A549 (cell line): ENCODE measurements around the gene EDEM1. TPM values are rescaled to one million over a fixed set of nuclear protein-coding genes. Genes with fewer than 3 reads are reported as not detected.

ENCODE experiments used
- ATAC-seq, 2 experiments: fragments of 200-7000 bp in 1 of 2; fragments of >200 bp in 1 of 2; cut with Nextera tagmentation in 1 of 2; cut with Tn5 transposase in 1 of 2; 3 replicates each; pipeline versions ENCODE4 v1.8.0 to v1.9.1; 2018 to 2020; ENCODE audit warnings: mild to moderate bottlenecking in 1 of 2, moderate library complexity in 1 of 2
- CTCF ChIA-PET: fragments of 300-600 bp; sonication (Branson Sonifier 250); formaldehyde crosslinking; extraction: SDS; loops from one replicate; lab custom pipeline; 2021; ENCODE audit warnings: antibody characterized with exemption, inconsistent platforms; lab: Yijun Ruan, JAX
- POLR2A ChIA-PET: fragments of 350-600 bp; formaldehyde crosslinking; extraction: SDS; loops from one replicate; lab custom pipeline; 2021; ENCODE audit warnings: antibody characterized with exemption, inconsistent platforms; lab: Yijun Ruan, JAX
- DNase-seq, 2 experiments: peaks; one replicate each; pipeline versions ENCODE4 v3.0.0 to v3.0.0-alpha.2; 2011 to 2016; ENCODE audit warnings: low read depth in 1 of 2, low spot score in 1 of 2
- FAIRE-seq: peaks from 2 replicates; lab custom pipeline; 2011; peaks lifted over from hg19 to GRCh38; lab: Jason Lieb, UNC
- H3K27ac ChIP-seq, 2 experiments: fragments of >200 bp; sonication (Bioruptor Twin); formaldehyde crosslinking; 3 replicates each; pipeline ENCODE4 v1.5.1; 2016 to 2017
- H3K4me1 ChIP-seq: fragments of >200 bp; sonication (Bioruptor Twin); formaldehyde crosslinking; 3 replicates; pipeline ENCODE4 v1.6.1; 2016
- H3K4me2 ChIP-seq: fragments of >200 bp; sonication (Bioruptor Twin); formaldehyde crosslinking; 3 replicates; pipeline ENCODE4 v1.6.1; 2016
- H3K4me3 ChIP-seq: fragments of >200 bp; sonication (Bioruptor Twin); formaldehyde crosslinking; 3 replicates; pipeline ENCODE4 v1.5.1; 2016
- H3K9me3 ChIP-seq: fragments of >200 bp; sonication (Bioruptor Twin); formaldehyde crosslinking; 3 replicates; pipeline ENCODE4 v1.6.1; 2016
- CBX8 ChIP-seq: fragments of 200-600 bp; sonication (generic); IDR thresholded peaks from 2 replicates; pipeline ENCODE4 v1.6.1; 2016
- CEBPB ChIP-seq, 2 experiments: fragments of >200 bp in 1 of 2; sonication (Bioruptor Twin) in 1 of 2; formaldehyde crosslinking in 1 of 2; IDR thresholded peaks; 2 replicates each; pipeline ENCODE4 v1.6.1; 2012 to 2016
- CTCF ChIP-seq: fragments of >200 bp; sonication (Bioruptor Twin); formaldehyde crosslinking; IDR thresholded peaks from 3 replicates; pipeline ENCODE4 v1.5.1; 2016
- EHF ChIP-seq: fragments of 250-450 bp; sonication (Bioruptor Pico); IDR thresholded peaks from 2 replicates; pipeline ENCODE4 v1.5.0; 2020; ENCODE audit warnings: mild to moderate bottlenecking
- EHMT2 ChIP-seq: fragments of 200-600 bp; sonication (generic); IDR thresholded peaks from 2 replicates; pipeline ENCODE4 v1.6.1; 2016; ENCODE audit warnings: antibody characterized with exemption, low read depth, mild to moderate bottlenecking, moderate library complexity
- ESRRA ChIP-seq: fragments of 150-350 bp; IDR thresholded peaks from 2 replicates; pipeline ENCODE4 v1.6.1; 2014; ENCODE audit warnings: mild to moderate bottlenecking, low read length, borderline replicate concordance
- HDAC2 ChIP-seq: fragments of 200-600 bp; sonication (generic); IDR thresholded peaks from 2 replicates; pipeline ENCODE4 v1.6.1; 2016
- HEYL ChIP-seq: fragments of 250-450 bp; sonication (Bioruptor Pico); IDR thresholded peaks from 2 replicates; pipeline ENCODE4 v1.8.0; 2021; ENCODE audit warnings: mild to moderate bottlenecking, moderate library complexity
- HMGXB4 ChIP-seq: fragments of 250-450 bp; sonication (Bioruptor Pico); IDR thresholded peaks from 2 replicates; pipeline ENCODE4 v1.5.0; 2021; ENCODE audit warnings: mild to moderate bottlenecking, moderate library complexity, borderline replicate concordance
- JUN ChIP-seq, 2 experiments: fragments of >200 bp; sonication (Bioruptor Twin); formaldehyde crosslinking; IDR thresholded peaks; 2 replicates in 1 of 2; 3 replicates in 1 of 2; pipeline ENCODE4 v1.6.1; 2016 to 2017
- KDM1A ChIP-seq: fragments of 200-600 bp; sonication (generic); IDR thresholded peaks from 2 replicates; pipeline ENCODE4 v1.6.1; 2016; ENCODE audit warnings: low read depth, mild to moderate bottlenecking
- MAZ ChIP-seq: fragments of 150-350 bp; IDR thresholded peaks from 2 replicates; pipeline ENCODE4 v1.6.1; 2014; ENCODE audit warnings: antibody characterized with exemption, low read depth, low read length, borderline replicate concordance
- NFE2L2 ChIP-seq: fragments of 150-350 bp; conservative IDR thresholded peaks from 2 replicates; pipeline ENCODE4 v1.6.1; 2014; ENCODE audit warnings: low read length
- NR3C1 ChIP-seq: fragments of >200 bp; sonication (Bioruptor Twin); formaldehyde crosslinking; IDR thresholded peaks from 3 replicates; pipeline ENCODE4 v1.6.1; 2017
- PHF8 ChIP-seq: fragments of 200-600 bp; sonication (generic); IDR thresholded peaks from 2 replicates; pipeline ENCODE4 v1.6.1; 2016; ENCODE audit warnings: low read depth, mild to moderate bottlenecking, antibody characterized with exemption, moderate library complexity, borderline replicate concordance
- POLR2AphosphoS2 ChIP-seq: conservative IDR thresholded peaks from 2 replicates; pipeline ENCODE4 v1.6.1; 2012; ENCODE audit warnings: low read length, improper control_type of control experiment, inconsistent platforms
- RARB ChIP-seq: fragments of 250-450 bp; sonication (Bioruptor Pico); IDR thresholded peaks from 2 replicates; pipeline ENCODE4 v1.8.0; 2021; ENCODE audit warnings: mild to moderate bottlenecking, moderate library complexity
- REST ChIP-seq: fragments of 200-600 bp; sonication (generic); IDR thresholded peaks from 2 replicates; pipeline ENCODE4 v1.6.1; 2016; ENCODE audit warnings: antibody characterized with exemption, mild to moderate bottlenecking, moderate library complexity
- RFX5 ChIP-seq: fragments of 450-650 bp; IDR thresholded peaks from 2 replicates; pipeline ENCODE4 v1.7.1; 2014; ENCODE audit warnings: antibody characterized with exemption, mild to moderate bottlenecking, moderate library complexity
- ZSCAN20 ChIP-seq: fragments of 250-450 bp; sonication (Bioruptor Pico); IDR thresholded peaks from 2 replicates; pipeline ENCODE4 v1.8.0; 2022; ENCODE audit warnings: mild to moderate bottlenecking, moderate library complexity
- WGBS: methylation state at CpG from one replicate; pipeline ENCODE4 v1.1.6; 2017; ENCODE audit errors: missing lambda C conversion rate; 5-methylcytosine and 5-hydroxymethylcytosine counted together
- polyA plus RNA-seq, 4 experiments: library from polyadenylated mRNA; depleted of rRNA in 3 of 4; stranded (reverse); fragments of >200 nt; fragmentation: RNase III in 1 of 4; extraction: RNeasy Plus Mini Kit Qiagen cat#74134 plus additional on column Dnase treatment in 1 of 4; gene quantifications; 2 replicates in 3 of 4; 3 replicates in 1 of 4; pipeline ENCODE4 v1.2.3, GENCODE V29; 2011 to 2017

Gene EDEM1
- polyA plus RNA-seq, 2 of the 4 experiments (the other 2 are of a cell fraction), result 16.3 to 40.9 TPM

- TF ChIP-seq MAZ, result no peak
- TF ChIP-seq PHF8, result no peak
- TF ChIP-seq EHMT2, result no peak
- no peak for TF ChIP-seq CEBPB (IDR thresholded peaks at IDR 0.05)
- TF ChIP-seq CTCF, result no peak
- no peak for TF ChIP-seq CBX8
- TF ChIP-seq HEYL (CRISPR knock-in tag), result no peak
- TF ChIP-seq KDM1A, result no peak
- TF ChIP-seq RARB (CRISPR knock-in tag), result no peak
- TF ChIP-seq, all 56 proteins: peak for 0
Observed at GRCh38 chr3:5217824-5218595, 30.5 kb downstream of the EDEM1 start (continued).

- FAIRE-seq (no peak), DNase-seq (no peak), ATAC-seq (no peak)
- Histone ChIP-seq H3K4me2 (no peak overlapping the region), H3K27ac (no peak overlapping the region), H3K9me3 (no peaks in the 10 kb centered on the region), H3K4me1 (no peaks in the 10 kb centered on the region), H3K4me3 (no peak overlapping the region)
- TF ChIP-seq CEBPB (IDR thresholded peaks at IDR 0.05) (0 out of 4 replicates have a peak, but pooled peaks of 1 of the 2 experiments have one; percentile 6), RARB (CRISPR knock-in tag) (no peak)
- POLR2A ChIA-PET, result no interaction called here
- 86% methylated on average over 5 of the region's 5 CpGs for WGBS
- CTCF ChIA-PET, result interaction anchor here (0.6 kb wide), 1 partner anchor 97 kb away, joined by 3 read pairs; no protein-coding TSS in a partner anchor
Observed at GRCh38 chr3:5218815-5219214, 31.3 kb downstream of the EDEM1 start.

GRCh38 chr3:5219216-5219615 lies 31.7 kb downstream of the EDEM1 start:
- WGBS, result 58% methylated on average over 4 of the region's 4 CpGs
- H3K4me2 ChIP-seq, result no peak overlapping the region
- no peaks in the 10 kb centered on the region for H3K9me3 ChIP-seq
- no peak for FAIRE-seq
- ChIA-PET POLR2A (no interaction called here), CTCF (interaction anchor here (0.6 to 0.7 kb wide), 2 partner anchors 16 to 96 kb away, joined by 3 read pairs; no protein-coding TSS in a partner anchor)
- no peak overlapping the region for H3K4me3 ChIP-seq
- H3K27ac ChIP-seq, result no peak overlapping the region
- H3K4me1 ChIP-seq, result no peaks in the 10 kb centered on the region
- TF ChIP-seq JUN (IDR thresholded peaks at IDR 0.05) (no peak), POLR2AphosphoS2 (no peak), NR3C1 (no peak), HDAC2 (no peak), EHMT2 (no peak), HMGXB4 (CRISPR knock-in tag) (no peak), CTCF (no peak), EHF (CRISPR knock-in tag) (no peak), ZSCAN20 (no peak), NFE2L2 (no peak), REST (no peak), RFX5 (no peak), ESRRA (no peak), PHF8 (no peak)
- no peak for DNase-seq
- ATAC-seq, result no peak
